ENCODE data around the gene PPP2R2B.

GRCh38 chr5:146797658-146798057 lies 80.9 kb downstream of the PPP2R2B start:
- no peak for TF ChIP-seq POLR2A (IDR thresholded peaks at IDR 0.05)
- no peak for TF ChIP-seq CTCF (IDR thresholded peaks at IDR 0.05)
- TF ChIP-seq EP300 (IDR thresholded peaks at IDR 0.05), result no peak
